SW 1271 (cell line): ENCODE results near the gene STPG3.

Experiments used
- DNase-seq, 2 experiments: peaks; one replicate each; lab custom pipeline; 2025; lab: John Stamatoyannopoulos, UW

The STPG3 gene

DNA sequence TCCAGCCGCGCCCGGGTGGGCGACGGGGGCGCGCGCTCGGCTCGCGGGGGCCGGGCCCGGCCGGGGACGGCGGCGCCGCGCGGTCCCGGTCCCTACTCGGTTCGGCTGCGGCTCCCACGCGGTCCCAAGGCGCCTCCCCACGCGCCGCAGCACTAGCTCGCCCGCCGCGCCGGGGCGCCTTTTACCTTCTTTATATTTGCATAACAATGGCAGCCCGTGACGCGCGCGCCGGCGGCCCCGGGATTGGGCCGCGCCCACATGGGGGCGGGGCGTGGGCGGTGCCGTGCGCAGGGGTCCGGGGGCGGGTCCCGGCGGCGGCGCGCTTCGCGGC lies 51.0 kb downstream of the STPG3 start, which contains the start of gene NRARP:
TSS of gene NRARP (minus strand) at position 154 of the 331 bp plus-strand sequence. CDS start 343 bp downstream, outside the sequence.
- peak; percentile 33 to 80 for DNase-seq

DNA sequence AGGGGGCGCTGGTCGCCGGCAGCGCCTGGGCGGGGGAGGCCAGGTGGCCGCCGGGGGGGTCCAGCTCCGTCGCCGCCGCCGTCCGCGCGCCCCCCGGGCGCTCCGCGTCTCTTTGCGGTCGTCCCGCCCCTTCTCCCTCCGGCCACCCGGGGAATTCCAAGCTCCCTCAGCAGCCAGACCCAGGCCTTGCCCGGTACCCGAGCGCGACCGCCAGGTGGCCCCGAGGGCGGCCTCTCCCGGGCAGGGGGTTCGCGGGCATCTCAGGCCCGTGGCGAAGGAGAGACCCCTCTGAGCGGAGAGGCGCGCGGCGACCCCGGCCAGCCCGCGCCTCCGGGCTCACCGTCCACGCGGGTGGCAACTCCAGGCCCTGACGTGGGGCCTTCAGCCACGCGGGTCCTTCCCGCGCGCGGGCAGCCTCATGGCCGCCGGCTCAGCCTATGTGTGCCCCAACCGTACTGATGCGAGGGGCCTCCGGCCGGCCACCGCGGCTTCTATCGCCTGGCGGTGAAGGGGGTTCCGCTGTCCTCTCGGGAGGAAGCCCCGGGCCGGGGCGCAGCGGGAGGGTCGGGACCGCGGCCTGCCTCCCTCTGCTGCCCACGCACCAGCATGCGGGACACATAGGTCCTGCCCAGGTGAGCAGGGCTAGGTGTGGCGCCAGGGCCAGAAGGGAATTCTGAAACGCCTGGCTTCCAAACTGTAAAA lies 51.5 kb downstream of the STPG3 start:
- peak in 1 of 2 experiments; percentile 65 for DNase-seq
